ENCODE results near the gene RABL2B. TPM values are rescaled to one million over a fixed set of nuclear protein-coding genes. Genes with fewer than 3 reads are reported as not detected.

Gene RABL2B
- total RNA-seq, 2 donors from 2014 or later: 4.3 to 9.9 TPM

DNA sequence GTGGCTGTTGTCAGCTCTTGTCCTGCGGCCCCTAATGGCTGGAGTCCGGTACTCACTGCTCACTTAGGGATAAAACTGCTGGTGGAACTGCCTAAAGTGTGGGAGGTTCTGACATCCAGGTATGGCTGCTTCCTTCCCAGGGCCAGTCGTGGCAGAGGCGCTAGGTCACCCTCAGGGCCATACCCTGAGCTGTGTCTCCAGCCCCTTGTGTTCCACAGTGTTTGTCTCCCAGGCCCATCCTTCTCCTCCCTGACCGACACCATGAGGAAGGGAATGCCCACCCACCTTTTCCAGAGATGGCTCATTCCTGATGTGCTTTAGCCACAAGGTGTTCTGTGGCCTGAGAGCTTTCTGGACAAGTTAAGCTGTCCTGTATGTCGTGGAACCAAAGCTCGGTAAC lies 57.8 kb downstream of the RABL2B start:
- Histone ChIP-seq H3K27ac (no peak overlapping the region), H3K27me3 (peaks cover under 1 to 2% of the 10 kb centered on the region in 2 donors), H3K4me3 (no peak overlapping the region), H3K4me1 (peaks cover 0 to 23% of the 10 kb centered on the region in 2 donors), H3K36me3 (peaks cover 16% of the 10 kb centered on the region), H3K9me3 (no peaks in the 10 kb centered on the region)
- TF ChIP-seq, protein P1, sequence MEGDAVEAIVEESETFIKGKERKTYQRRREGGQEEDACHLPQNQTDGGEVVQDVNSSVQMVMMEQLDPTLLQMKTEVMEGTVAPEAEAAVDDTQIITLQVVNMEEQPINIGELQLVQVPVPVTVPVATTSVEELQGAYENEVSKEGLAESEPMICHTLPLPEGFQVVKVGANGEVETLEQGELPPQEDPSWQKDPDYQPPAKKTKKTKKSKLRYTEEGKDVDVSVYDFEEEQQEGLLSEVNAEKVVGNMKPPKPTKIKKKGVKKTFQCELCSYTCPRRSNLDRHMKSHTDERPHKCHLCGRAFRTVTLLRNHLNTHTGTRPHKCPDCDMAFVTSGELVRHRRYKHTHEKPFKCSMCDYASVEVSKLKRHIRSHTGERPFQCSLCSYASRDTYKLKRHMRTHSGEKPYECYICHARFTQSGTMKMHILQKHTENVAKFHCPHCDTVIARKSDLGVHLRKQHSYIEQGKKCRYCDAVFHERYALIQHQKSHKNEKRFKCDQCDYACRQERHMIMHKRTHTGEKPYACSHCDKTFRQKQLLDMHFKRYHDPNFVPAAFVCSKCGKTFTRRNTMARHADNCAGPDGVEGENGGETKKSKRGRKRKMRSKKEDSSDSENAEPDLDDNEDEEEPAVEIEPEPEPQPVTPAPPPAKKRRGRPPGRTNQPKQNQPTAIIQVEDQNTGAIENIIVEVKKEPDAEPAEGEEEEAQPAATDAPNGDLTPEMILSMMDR (IDR thresholded peaks at IDR 0.05): no peak
- no peak for DNase-seq (ENCODE audit: low spot score)

DNA sequence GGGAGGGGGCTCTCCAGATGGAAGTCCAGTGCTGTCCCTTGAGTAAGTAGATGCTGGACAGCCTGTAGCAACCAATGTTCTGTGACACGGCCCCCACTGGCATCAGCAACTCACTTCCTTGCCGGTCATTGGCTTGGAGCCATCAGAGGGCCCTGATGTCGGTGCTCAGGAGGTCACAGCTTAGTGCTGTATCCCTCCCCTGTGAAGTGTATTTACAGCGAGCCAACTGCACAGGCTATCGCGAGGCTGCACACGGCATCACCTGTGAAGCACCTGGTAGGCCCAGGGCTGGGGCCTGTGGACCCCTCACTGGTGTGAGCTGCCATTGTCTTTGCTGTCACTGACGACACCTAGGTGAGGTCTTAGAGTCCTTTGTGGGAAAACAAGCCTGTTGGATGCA lies 58.8 kb downstream of the RABL2B start:
- no peak for DNase-seq (ENCODE audit: low spot score)
- Histone ChIP-seq H3K4me1 (peaks cover 0 to 27% of the 10 kb centered on the region in 2 donors), H3K4me3 (no peak overlapping the region), H3K36me3 (peaks cover 16% of the 10 kb centered on the region), H3K27me3 (peaks cover 0 to 2% of the 10 kb centered on the region in 2 donors), H3K9me3 (no peaks in the 10 kb centered on the region), H3K27ac (no peak overlapping the region)
- TF ChIP-seq, protein P1 (IDR thresholded peaks at IDR 0.05): no peak

DNA sequence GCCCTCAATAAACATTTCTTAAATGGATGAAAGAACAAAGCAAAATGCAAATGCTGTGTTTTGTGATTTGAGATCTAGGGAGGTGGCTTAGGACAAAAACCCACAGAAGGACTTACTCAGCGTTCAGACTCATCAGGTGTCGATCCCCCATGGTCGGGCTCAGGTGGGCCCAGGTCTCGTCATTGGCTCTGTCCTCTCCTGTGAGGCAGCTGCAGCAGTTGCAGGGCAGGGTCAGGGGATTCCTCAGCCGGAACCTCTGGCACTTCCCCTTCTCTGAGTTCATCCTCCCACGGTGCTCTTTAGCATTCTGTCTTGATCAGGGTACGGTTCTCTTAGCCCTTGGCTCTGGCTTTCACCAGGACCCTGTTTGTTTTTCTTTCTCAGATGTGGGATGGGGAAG lies 59.4 kb downstream of the RABL2B start:
- H3K9me3 ChIP-seq: no peaks in the 10 kb centered on the region
- TF ChIP-seq, protein P1 (IDR thresholded peaks at IDR 0.05): no peak
- no peak overlapping the region for H3K4me3 ChIP-seq
- peaks cover 16% of the 10 kb centered on the region for H3K36me3 ChIP-seq
- peaks cover 0 to 27% of the 10 kb centered on the region in 2 donors for H3K4me1 ChIP-seq
- H3K27me3 ChIP-seq: peaks cover 0 to 2% of the 10 kb centered on the region in 2 donors
- DNase-seq (ENCODE audit: low spot score): no peak
- H3K27ac ChIP-seq: no peak overlapping the region

DNA sequence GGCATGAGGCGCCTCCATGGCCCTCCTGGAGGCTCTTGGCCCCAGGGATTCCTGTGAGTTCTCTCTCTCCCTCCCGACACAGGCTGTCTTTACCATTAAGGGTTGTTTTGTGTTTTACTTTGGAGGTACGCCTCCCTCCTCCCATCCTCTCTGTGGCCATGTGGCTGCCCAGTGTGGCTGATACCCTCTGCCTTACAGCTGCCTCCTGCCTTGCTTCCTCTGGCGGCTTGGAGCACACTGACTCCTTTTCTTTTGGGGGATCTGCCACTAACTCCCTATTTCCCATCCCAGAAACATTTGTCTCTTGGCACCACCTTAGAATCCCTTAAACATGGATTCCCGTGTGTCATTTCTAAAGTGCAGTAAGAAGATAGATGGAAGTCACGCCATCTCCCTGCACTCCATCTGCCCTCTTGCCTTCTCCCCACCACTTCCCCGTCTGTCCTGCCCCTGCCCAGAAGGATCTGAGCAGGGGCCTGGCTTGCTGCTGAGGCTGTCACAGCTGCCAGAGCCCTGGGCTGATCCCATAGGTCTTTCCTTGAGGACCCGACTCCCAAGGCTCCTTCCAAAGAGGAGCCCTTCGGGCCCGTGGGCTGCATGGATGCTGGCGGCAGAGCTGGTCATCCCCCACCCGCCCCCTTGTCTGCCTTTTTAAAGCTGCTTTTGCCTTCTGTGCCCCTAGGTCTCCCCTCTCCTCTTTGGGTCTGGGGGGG lies 60.6 kb downstream of the RABL2B start:
- H3K4me1 ChIP-seq: peaks cover 0 to 27% of the 10 kb centered on the region in 2 donors
- peaks cover 10% of the 10 kb centered on the region for H3K36me3 ChIP-seq
- H3K9me3 ChIP-seq: no peaks in the 10 kb centered on the region
- DNase-seq (ENCODE audit: low spot score): no peak
- no peak overlapping the region for H3K4me3 ChIP-seq
- TF ChIP-seq, protein P1 (IDR thresholded peaks at IDR 0.05): no peak
- peaks cover 0 to 2% of the 10 kb centered on the region in 2 donors for H3K27me3 ChIP-seq
- no peak overlapping the region for H3K27ac ChIP-seq

DNA sequence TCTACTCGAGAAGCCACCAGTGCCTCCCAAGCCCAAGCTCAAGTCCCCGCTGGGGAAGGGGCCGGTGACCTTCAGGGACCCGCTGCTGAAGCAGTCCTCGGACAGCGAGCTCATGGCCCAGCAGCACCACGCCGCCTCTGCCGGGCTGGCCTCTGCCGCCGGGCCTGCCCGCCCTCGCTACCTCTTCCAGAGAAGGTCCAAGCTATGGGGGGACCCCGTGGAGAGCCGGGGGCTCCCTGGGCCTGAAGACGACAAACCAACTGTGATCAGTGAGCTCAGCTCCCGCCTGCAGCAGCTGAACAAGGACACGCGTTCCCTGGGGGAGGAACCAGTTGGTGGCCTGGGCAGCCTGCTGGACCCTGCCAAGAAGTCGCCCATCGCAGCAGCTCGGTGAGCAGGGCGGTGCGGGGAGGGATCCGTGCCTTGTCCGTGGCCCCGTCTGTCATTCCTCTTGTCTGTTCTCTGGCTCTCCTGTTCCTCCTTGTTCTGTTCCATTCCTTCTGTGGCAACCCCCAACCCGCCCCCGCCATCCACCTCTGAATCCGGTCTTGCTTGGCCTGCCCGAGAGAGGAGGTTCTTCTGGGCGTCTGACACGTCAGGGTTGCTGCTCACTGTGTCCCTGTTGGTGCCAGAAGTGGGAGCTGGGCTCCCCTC lies 61.3 kb downstream of the RABL2B start:
- no peak overlapping the region for H3K27ac ChIP-seq
- no peak for DNase-seq (ENCODE audit: low spot score)
- no peak overlapping the region for H3K4me3 ChIP-seq
- peaks cover 0 to 27% of the 10 kb centered on the region in 2 donors for H3K4me1 ChIP-seq
- peaks cover 0 to 2% of the 10 kb centered on the region in 2 donors for H3K27me3 ChIP-seq
- H3K36me3 ChIP-seq: peaks cover 10% of the 10 kb centered on the region
- TF ChIP-seq, protein P1 (IDR thresholded peaks at IDR 0.05): no peak
- no peaks in the 10 kb centered on the region for H3K9me3 ChIP-seq
